GM21367 (cell line): Measurements from ENCODE around the gene ALG2.

ENCODE experiments used
- ATAC-seq: cut with Tn5 transposase; IDR thresholded peaks from one replicate; pipeline ENCODE4 v1.9.1; 2021; ENCODE audit not compliant: unreplicated experiment

Gene ALG2

GRCh38 chr9:99177576-99178366, 44.0 kb downstream of the ALG2 start:
- ATAC-seq, result no peak

GRCh38 chr9:99176527-99177013, 45.2 kb downstream of the ALG2 start:
- no peak for ATAC-seq

- no peak for ATAC-seq
These were observed 47.9 kb downstream of the ALG2 start for GRCh38 chr9:99173570-99174504.

GRCh38 chr9:99172124-99173091, 49.3 kb downstream of the ALG2 start:
- no peak for ATAC-seq

GRCh38 chr9:99171225-99172123, 50.3 kb downstream of the ALG2 start:
- no peak for ATAC-seq

- no peak for ATAC-seq
These were observed 51.6 kb downstream of the ALG2 start for GRCh38 chr9:99169982-99170761.

- no peak for ATAC-seq
These were observed 52.7 kb downstream of the ALG2 start for GRCh38 chr9:99169086-99169485.

- no peak for ATAC-seq
These were observed 54.0 kb downstream of the ALG2 start for GRCh38 chr9:99167694-99168093.

GRCh38 chr9:99167119-99167518, 54.6 kb downstream of the ALG2 start:
- ATAC-seq, result no peak
